ENCODE data around the gene SYNCRIP. TPM values are rescaled to one million over a fixed set of nuclear protein-coding genes. Genes with fewer than 3 reads are reported as not detected.
"Not testable (repeated sequence)": the region's sequence is repeated elsewhere in the genome, so short reads cannot be mapped to it uniquely, and the experiment has no call there.

SYNCRIP gene
- 10 to 100 TPM; 34.2 to 56.3 TPM for polyA plus RNA-seq

GRCh38 chr6:85642774-85643536 is at the start of gene SYNCRIP:
SYNCRIP (minus strand) TSS chr6:85642886; CDS start chr6:85641439, 1,447 bp downstream.
- H3K27ac ChIP-seq (ENCODE audit: low read depth in 2 of 2, low read length in 1 of 2): peak within 1 kb of the TSS; percentile 100
- H3K4me3 ChIP-seq (ENCODE audit: low read depth in 1 of 2, low read length in 2 of 2): peak within 1 kb of the TSS; percentile 69 to 98
- WGBS, 2 donors: 1% methylated on average over 76 of the region's 76 CpGs
- H3K36me3 ChIP-seq (ENCODE audit: control insufficient read depth in 2 of 2, insufficient read depth in 2 of 2, low read length in 1 of 2): peaks cover 3% of the 10 kb centered on the region in 2 donors
- no peaks in the 10 kb centered on the region for H3K4me1 ChIP-seq (ENCODE audit: control insufficient read depth in 2 of 2, insufficient read depth in 2 of 2, low read length in 1 of 2)
- no peaks in the 10 kb centered on the region for H3K9me3 ChIP-seq (ENCODE audit: control insufficient read depth in 2 of 2, insufficient read depth in 1 of 2, low read depth in 1 of 2, low read length in 1 of 2)
- no peaks in the 10 kb centered on the region for H3K27me3 ChIP-seq (ENCODE audit: control insufficient read depth in 1 of 2, insufficient read depth in 2 of 2, low read length in 2 of 2)

GRCh38 chr6:85691478-85691877 is 48.8 kb upstream of the SYNCRIP start:
- Histone ChIP-seq H3K27me3 (ENCODE audit: control insufficient read depth in 1 of 2, insufficient read depth in 2 of 2, low read length in 2 of 2) (no peaks in the 10 kb centered on the region), H3K36me3 (ENCODE audit: control insufficient read depth in 2 of 2, insufficient read depth in 2 of 2, low read length in 1 of 2) (no peaks in the 10 kb centered on the region), H3K4me3 (ENCODE audit: low read depth in 1 of 2, low read length in 2 of 2) (no peak overlapping the region), H3K9me3 (ENCODE audit: control insufficient read depth in 2 of 2, insufficient read depth in 1 of 2, low read depth in 1 of 2, low read length in 1 of 2) (no peaks in the 10 kb centered on the region), H3K27ac (ENCODE audit: low read depth in 2 of 2, low read length in 1 of 2) (no peak overlapping the region), H3K4me1 (ENCODE audit: control insufficient read depth in 2 of 2, insufficient read depth in 2 of 2, low read length in 1 of 2) (no peaks in the 10 kb centered on the region)
- 89 to 96% methylated on average over 1 of the region's 1 CpG for WGBS, 2 donors

- Histone ChIP-seq H3K4me1 (ENCODE audit: control insufficient read depth in 2 of 2, insufficient read depth in 2 of 2, low read length in 1 of 2) (no peaks in the 10 kb centered on the region), H3K4me3 (ENCODE audit: low read depth in 1 of 2, low read length in 2 of 2) (no peak overlapping the region), H3K27me3 (ENCODE audit: control insufficient read depth in 1 of 2, insufficient read depth in 2 of 2, low read length in 2 of 2) (no peaks in the 10 kb centered on the region), H3K36me3 (ENCODE audit: control insufficient read depth in 2 of 2, insufficient read depth in 2 of 2, low read length in 1 of 2) (no peaks in the 10 kb centered on the region), H3K27ac (ENCODE audit: low read depth in 2 of 2, low read length in 1 of 2) (no peak overlapping the region), H3K9me3 (ENCODE audit: control insufficient read depth in 2 of 2, insufficient read depth in 1 of 2, low read depth in 1 of 2, low read length in 1 of 2) (no peaks in the 10 kb centered on the region)
Observed at GRCh38 chr6:85690071-85690470, 47.4 kb upstream of the SYNCRIP start.

GRCh38 chr6:85685713-85686112 is 43.0 kb upstream of the SYNCRIP start:
- Histone ChIP-seq H3K9me3 (ENCODE audit: control insufficient read depth in 2 of 2, insufficient read depth in 1 of 2, low read depth in 1 of 2, low read length in 1 of 2) (no peaks in the 10 kb centered on the region), H3K27ac (ENCODE audit: low read depth in 2 of 2, low read length in 1 of 2) (no peak overlapping the region), H3K4me1 (ENCODE audit: control insufficient read depth in 2 of 2, insufficient read depth in 2 of 2, low read length in 1 of 2) (no peaks in the 10 kb centered on the region), H3K4me3 (ENCODE audit: low read depth in 1 of 2, low read length in 2 of 2) (no peak overlapping the region), H3K36me3 (ENCODE audit: control insufficient read depth in 2 of 2, insufficient read depth in 2 of 2, low read length in 1 of 2) (no peaks in the 10 kb centered on the region), H3K27me3 (ENCODE audit: control insufficient read depth in 1 of 2, insufficient read depth in 2 of 2, low read length in 2 of 2) (no peaks in the 10 kb centered on the region)
- 87 to 88% methylated on average over 4 of the region's 4 CpGs for WGBS, 2 donors

- no peaks in the 10 kb centered on the region for H3K27me3 ChIP-seq (ENCODE audit: control insufficient read depth in 1 of 2, insufficient read depth in 2 of 2, low read length in 2 of 2)
- WGBS, 2 donors: 83 to 92% methylated on average over 2 of the region's 2 CpGs
Observed at GRCh38 chr6:85684809-85685171, 42.1 kb upstream of the SYNCRIP start.

GRCh38 chr6:85684133-85684808 is 41.6 kb upstream of the SYNCRIP start:
- H3K36me3 ChIP-seq (ENCODE audit: control insufficient read depth in 2 of 2, insufficient read depth in 2 of 2, low read length in 1 of 2): no peaks in the 10 kb centered on the region
- no peaks in the 10 kb centered on the region for H3K27me3 ChIP-seq (ENCODE audit: control insufficient read depth in 1 of 2, insufficient read depth in 2 of 2, low read length in 2 of 2)
- H3K9me3 ChIP-seq (ENCODE audit: control insufficient read depth in 2 of 2, insufficient read depth in 1 of 2, low read depth in 1 of 2, low read length in 1 of 2): no peaks in the 10 kb centered on the region
- H3K27ac ChIP-seq (ENCODE audit: low read depth in 2 of 2, low read length in 1 of 2): no peak overlapping the region
- no peaks in the 10 kb centered on the region for H3K4me1 ChIP-seq (ENCODE audit: control insufficient read depth in 2 of 2, insufficient read depth in 2 of 2, low read length in 1 of 2)
- 67 to 73% methylated on average over 2 of the region's 2 CpGs for WGBS, 2 donors
- H3K4me3 ChIP-seq (ENCODE audit: low read depth in 1 of 2, low read length in 2 of 2): no peak overlapping the region

More at GRCh38 chr6:85684809-85685171, 42.1 kb upstream of the SYNCRIP start:
- H3K9me3 ChIP-seq (ENCODE audit: control insufficient read depth in 2 of 2, insufficient read depth in 1 of 2, low read depth in 1 of 2, low read length in 1 of 2): no peaks in the 10 kb centered on the region
- no peak overlapping the region for H3K27ac ChIP-seq (ENCODE audit: low read depth in 2 of 2, low read length in 1 of 2)
- H3K4me1 ChIP-seq (ENCODE audit: control insufficient read depth in 2 of 2, insufficient read depth in 2 of 2, low read length in 1 of 2): no peaks in the 10 kb centered on the region
- no peaks in the 10 kb centered on the region for H3K36me3 ChIP-seq (ENCODE audit: control insufficient read depth in 2 of 2, insufficient read depth in 2 of 2, low read length in 1 of 2)
- no peak overlapping the region for H3K4me3 ChIP-seq (ENCODE audit: low read depth in 1 of 2, low read length in 2 of 2)

- not testable (repeated sequence) for H3K27me3 ChIP-seq (ENCODE audit: control insufficient read depth in 1 of 2, insufficient read depth in 2 of 2, low read length in 2 of 2); H3K4me1 ChIP-seq (ENCODE audit: control insufficient read depth in 2 of 2, insufficient read depth in 2 of 2, low read length in 1 of 2); H3K36me3 ChIP-seq (ENCODE audit: control insufficient read depth in 2 of 2, insufficient read depth in 2 of 2, low read length in 1 of 2); H3K9me3 ChIP-seq (ENCODE audit: control insufficient read depth in 2 of 2, insufficient read depth in 1 of 2, low read depth in 1 of 2, low read length in 1 of 2); H3K27ac ChIP-seq (ENCODE audit: low read depth in 2 of 2, low read length in 1 of 2); H3K4me3 ChIP-seq (ENCODE audit: low read depth in 1 of 2, low read length in 2 of 2)
- 97 to 99% methylated on average over 4 of the region's 4 CpGs for WGBS, 2 donors
Observed at GRCh38 chr6:85681899-85682298, 39.2 kb upstream of the SYNCRIP start.

- 86 to 90% methylated on average over 7 of the region's 7 CpGs for WGBS, 2 donors
Observed at GRCh38 chr6:85680388-85680787, 37.7 kb upstream of the SYNCRIP start.

GRCh38 chr6:85679445-85680123 is 36.9 kb upstream of the SYNCRIP start:
- H3K27me3 ChIP-seq (ENCODE audit: control insufficient read depth in 1 of 2, insufficient read depth in 2 of 2, low read length in 2 of 2): no peaks in the 10 kb centered on the region
- H3K27ac ChIP-seq (ENCODE audit: low read depth in 2 of 2, low read length in 1 of 2): peak overlapping the region in 1 of 2 donors; percentile 85
- H3K4me3 ChIP-seq (ENCODE audit: low read depth in 1 of 2, low read length in 2 of 2): peak overlapping the region; percentile 56 to 63
- H3K36me3 ChIP-seq (ENCODE audit: control insufficient read depth in 2 of 2, insufficient read depth in 2 of 2, low read length in 1 of 2): peaks cover 0 to under 1% of the 10 kb centered on the region in 2 donors
- WGBS, 2 donors: 18 to 21% methylated on average over 14 of the region's 14 CpGs
- H3K4me1 ChIP-seq (ENCODE audit: control insufficient read depth in 2 of 2, insufficient read depth in 2 of 2, low read length in 1 of 2): peaks cover 0 to 5% of the 10 kb centered on the region in 2 donors
- no peaks in the 10 kb centered on the region for H3K9me3 ChIP-seq (ENCODE audit: control insufficient read depth in 2 of 2, insufficient read depth in 1 of 2, low read depth in 1 of 2, low read length in 1 of 2)

More at GRCh38 chr6:85680388-85680787, 37.7 kb upstream of the SYNCRIP start:
- Histone ChIP-seq H3K4me1 (ENCODE audit: control insufficient read depth in 2 of 2, insufficient read depth in 2 of 2, low read length in 1 of 2) (peaks cover 0 to 4% of the 10 kb centered on the region in 2 donors), H3K27ac (ENCODE audit: low read depth in 2 of 2, low read length in 1 of 2) (no peak overlapping the region), H3K9me3 (ENCODE audit: control insufficient read depth in 2 of 2, insufficient read depth in 1 of 2, low read depth in 1 of 2, low read length in 1 of 2) (no peaks in the 10 kb centered on the region), H3K27me3 (ENCODE audit: control insufficient read depth in 1 of 2, insufficient read depth in 2 of 2, low read length in 2 of 2) (no peaks in the 10 kb centered on the region), H3K36me3 (ENCODE audit: control insufficient read depth in 2 of 2, insufficient read depth in 2 of 2, low read length in 1 of 2) (no peaks in the 10 kb centered on the region), H3K4me3 (ENCODE audit: low read depth in 1 of 2, low read length in 2 of 2) (no peak overlapping the region)
